ENCODE data around the gene DMKN.

Gene DMKN

DNA sequence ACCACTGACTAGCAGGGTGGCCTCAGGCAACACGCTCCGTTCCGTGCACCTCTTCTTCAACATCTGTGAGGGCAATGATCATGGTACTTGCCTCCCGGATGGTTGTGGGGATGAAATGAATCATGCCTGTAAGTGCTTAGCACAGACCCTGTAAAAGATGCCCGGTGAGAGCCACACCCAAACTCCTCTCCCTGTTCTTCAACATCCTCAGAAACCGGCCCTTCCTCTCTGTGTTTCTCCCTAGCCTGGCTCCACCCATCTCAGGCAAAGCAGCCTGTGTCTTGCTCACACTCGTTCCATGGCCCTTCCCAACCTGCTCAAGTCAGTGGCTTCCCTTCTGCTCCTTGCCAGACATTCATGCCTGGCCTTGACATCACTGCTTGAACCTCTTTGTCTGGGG lies 5.8 kb upstream of the DMKN start:
- H3K4me3 ChIP-seq (ENCODE audit: low read depth, low read length), result no peak overlapping the region
- TF ChIP-seq, protein P1, sequence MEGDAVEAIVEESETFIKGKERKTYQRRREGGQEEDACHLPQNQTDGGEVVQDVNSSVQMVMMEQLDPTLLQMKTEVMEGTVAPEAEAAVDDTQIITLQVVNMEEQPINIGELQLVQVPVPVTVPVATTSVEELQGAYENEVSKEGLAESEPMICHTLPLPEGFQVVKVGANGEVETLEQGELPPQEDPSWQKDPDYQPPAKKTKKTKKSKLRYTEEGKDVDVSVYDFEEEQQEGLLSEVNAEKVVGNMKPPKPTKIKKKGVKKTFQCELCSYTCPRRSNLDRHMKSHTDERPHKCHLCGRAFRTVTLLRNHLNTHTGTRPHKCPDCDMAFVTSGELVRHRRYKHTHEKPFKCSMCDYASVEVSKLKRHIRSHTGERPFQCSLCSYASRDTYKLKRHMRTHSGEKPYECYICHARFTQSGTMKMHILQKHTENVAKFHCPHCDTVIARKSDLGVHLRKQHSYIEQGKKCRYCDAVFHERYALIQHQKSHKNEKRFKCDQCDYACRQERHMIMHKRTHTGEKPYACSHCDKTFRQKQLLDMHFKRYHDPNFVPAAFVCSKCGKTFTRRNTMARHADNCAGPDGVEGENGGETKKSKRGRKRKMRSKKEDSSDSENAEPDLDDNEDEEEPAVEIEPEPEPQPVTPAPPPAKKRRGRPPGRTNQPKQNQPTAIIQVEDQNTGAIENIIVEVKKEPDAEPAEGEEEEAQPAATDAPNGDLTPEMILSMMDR (IDR thresholded peaks at IDR 0.05; ENCODE audit: low read depth, low read length), result no peak

DNA sequence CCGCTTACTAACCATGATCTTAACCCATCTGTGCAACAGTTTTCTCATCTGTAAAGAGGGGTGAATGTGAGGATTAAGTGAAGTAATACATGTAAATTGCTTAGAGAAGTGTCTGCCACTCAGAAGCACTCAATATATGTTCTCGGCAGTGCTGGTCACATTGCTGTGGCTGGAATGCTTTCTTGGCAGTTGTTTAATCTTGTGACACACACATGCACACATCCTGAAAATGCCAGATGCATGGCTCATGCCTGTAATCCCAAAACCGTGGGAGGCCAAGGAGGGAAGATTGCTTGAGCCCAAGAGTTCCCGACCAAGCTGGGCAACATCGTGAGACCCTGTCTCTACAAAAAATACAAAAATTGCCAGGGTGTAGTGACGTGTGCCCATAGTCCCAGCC lies 4.9 kb upstream of the DMKN start:
- TF ChIP-seq, protein P1 (IDR thresholded peaks at IDR 0.05; ENCODE audit: low read depth, low read length), result no peak
- no peak overlapping the region for H3K4me3 ChIP-seq (ENCODE audit: low read depth, low read length)

DNA sequence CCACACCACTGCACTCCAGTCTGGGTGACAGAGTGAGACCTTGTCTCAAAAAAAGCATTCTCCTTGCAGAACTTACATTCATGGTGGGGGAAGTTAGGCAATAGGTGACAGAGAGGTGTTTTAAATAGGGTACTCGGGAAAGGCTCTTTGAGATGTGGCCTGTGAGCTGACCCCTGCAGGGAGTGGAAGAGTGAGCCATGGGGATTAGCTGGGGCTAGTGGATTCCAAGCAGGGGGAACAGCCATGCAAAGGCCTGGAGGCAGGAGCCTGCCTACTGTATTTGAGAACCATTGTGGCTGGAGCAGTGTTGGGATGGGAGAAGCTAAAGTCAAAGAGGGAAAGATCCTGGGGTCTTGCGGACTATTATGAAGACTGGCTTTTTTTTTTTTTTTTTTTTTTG lies 3.9 kb upstream of the DMKN start:
- no peak overlapping the region for H3K4me3 ChIP-seq (ENCODE audit: low read depth, low read length)
- TF ChIP-seq, protein P1 (IDR thresholded peaks at IDR 0.05; ENCODE audit: low read depth, low read length), result no peak

- H3K4me3 ChIP-seq (ENCODE audit: low read depth, low read length), result no peak overlapping the region
- TF ChIP-seq, protein P1 (IDR thresholded peaks at IDR 0.05; ENCODE audit: low read depth, low read length), result no peak
Measured at GRCh38 chr19:35516310-35516709, 2.9 kb upstream of the DMKN start.

DNA sequence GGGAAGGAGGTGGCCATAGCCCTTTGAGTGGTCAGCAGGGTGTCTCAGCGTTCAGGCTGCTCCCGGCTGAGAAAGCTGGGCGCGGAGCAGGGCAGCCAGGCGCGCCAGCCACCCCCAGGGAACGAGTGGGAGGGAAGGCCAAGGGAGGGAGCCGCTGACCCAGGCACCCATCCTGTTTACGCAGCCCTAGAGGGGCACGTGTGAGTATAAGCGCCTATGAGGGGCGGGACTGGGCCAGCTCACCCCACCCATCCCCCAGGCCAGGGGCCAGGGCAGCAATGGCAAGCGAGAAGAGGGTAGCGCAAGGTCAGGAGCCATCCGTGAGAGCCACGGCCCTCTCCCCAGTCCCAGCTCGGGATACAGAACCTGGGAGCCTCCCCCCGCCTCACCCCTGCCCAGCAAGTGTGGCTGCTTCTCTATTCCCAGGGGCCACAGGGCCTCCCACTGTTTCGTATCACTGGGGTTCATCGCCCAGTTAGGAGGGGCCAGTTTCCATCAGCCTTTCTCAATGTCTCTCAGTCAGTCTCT lies 897 bp upstream of the DMKN start:
- H3K4me3 ChIP-seq (ENCODE audit: low read depth, low read length), result no peak overlapping the region
- TF ChIP-seq, protein P1 (IDR thresholded peaks at IDR 0.05; ENCODE audit: low read depth, low read length), result no peak

- no peak overlapping the region for H3K4me3 ChIP-seq (ENCODE audit: low read depth, low read length)
- TF ChIP-seq, protein P1 (IDR thresholded peaks at IDR 0.05; ENCODE audit: low read depth, low read length), result no peak
Measured at GRCh38 chr19:35512831-35513627, 420 bp downstream of the DMKN start.

GRCh38 chr19:35511337-35511736 lies 2.1 kb downstream of the DMKN start:
- TF ChIP-seq, protein P1 (IDR thresholded peaks at IDR 0.05; ENCODE audit: low read depth, low read length), result no peak
- H3K4me3 ChIP-seq (ENCODE audit: low read depth, low read length), result no peak overlapping the region
